ENCODE data around the gene PDZRN3. TPM values are rescaled to one million over a fixed set of nuclear protein-coding genes. Genes with fewer than 3 reads are reported as not detected.

The PDZRN3 gene
- total and polyA plus RNA-seq, 2 of the 13 experiments (the other 11 are each of a cell fraction or from before 2014, with no cell fraction given): not detected

DNA sequence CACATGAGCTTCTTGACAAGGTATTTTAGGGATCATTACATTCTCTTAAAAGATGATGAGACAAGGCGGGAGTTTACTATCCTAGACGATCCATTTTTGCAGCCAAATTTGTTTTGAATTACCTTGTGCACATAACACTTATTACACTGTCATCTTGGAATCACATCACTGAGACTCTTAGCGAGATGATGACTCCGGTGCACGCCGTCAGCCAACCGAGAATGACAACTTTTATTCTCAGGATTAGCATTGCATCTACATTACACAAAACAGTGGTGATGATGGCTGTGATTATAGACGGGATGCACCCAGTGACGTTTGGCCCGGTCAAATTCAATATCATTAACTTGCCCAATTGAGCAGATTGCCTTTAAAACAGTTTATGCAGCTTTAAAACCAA lies 216.1 kb downstream of the PDZRN3 start:
- no TSS peak for BruUV-seq (replicated peaks)
- Histone ChIP-seq H4K20me1 (ENCODE audit: insufficient read depth, low read length) (no peaks in the 10 kb centered on the region), H3K36me3 (replicated peaks in 1 of 2; ENCODE audit: control insufficient read depth in 1 of 2, insufficient read depth in 2 of 2, low read length in 2 of 2) (no peaks in the 10 kb centered on the region), H3K4me3 (replicated peaks in 1 of 3; ENCODE audit: insufficient read depth in 1 of 3, low read depth in 2 of 3, low read length in 3 of 3) (no peak overlapping the region), H3K9ac (ENCODE audit: insufficient read depth, low read depth, low read length) (no peak overlapping the region), H3K27ac (ENCODE audit: extremely low read length, insufficient read depth, low read length) (no peak overlapping the region), H3K9me3 (ENCODE audit: low read length) (no peaks in the 10 kb centered on the region), H2AFZ (ENCODE audit: low read length) (no peak overlapping the region), H3K27me3 (ENCODE audit: control insufficient read depth in 1 of 2, insufficient read depth in 2 of 2, low read length in 2 of 2) (no peaks in the 10 kb centered on the region), H3K4me1 (ENCODE audit: insufficient read depth, low read length) (no peaks in the 10 kb centered on the region), H3K79me2 (ENCODE audit: insufficient read depth, low read length) (no peaks in the 10 kb centered on the region), H3K4me2 (ENCODE audit: low read depth, low read length) (no peak overlapping the region)
- FAIRE-seq (no peak), ATAC-seq (no peak), DNase-seq (ENCODE audit: low spot score) (no peak)
- 62% methylated on average over 10 of the region's 10 CpGs for WGBS (ENCODE audit: low lambda C conversion rate)
- intact Hi-C loops (cut with micrococcal nuclease; ENCODE audit: unreplicated experiment): no loop called here
- ChIA-PET POLR2A (no interaction called here), CTCF (ENCODE audit: low intra/inter-chr PET ratio, low total read pairs) (no interaction called here)
- in situ Hi-C loops (cut with HindIII; ENCODE audit: extremely low pct_ligation_motif_present, low pct_unique_long_range_greater_than_20kb): no loop called here
- TF ChIP-seq, protein P1, sequence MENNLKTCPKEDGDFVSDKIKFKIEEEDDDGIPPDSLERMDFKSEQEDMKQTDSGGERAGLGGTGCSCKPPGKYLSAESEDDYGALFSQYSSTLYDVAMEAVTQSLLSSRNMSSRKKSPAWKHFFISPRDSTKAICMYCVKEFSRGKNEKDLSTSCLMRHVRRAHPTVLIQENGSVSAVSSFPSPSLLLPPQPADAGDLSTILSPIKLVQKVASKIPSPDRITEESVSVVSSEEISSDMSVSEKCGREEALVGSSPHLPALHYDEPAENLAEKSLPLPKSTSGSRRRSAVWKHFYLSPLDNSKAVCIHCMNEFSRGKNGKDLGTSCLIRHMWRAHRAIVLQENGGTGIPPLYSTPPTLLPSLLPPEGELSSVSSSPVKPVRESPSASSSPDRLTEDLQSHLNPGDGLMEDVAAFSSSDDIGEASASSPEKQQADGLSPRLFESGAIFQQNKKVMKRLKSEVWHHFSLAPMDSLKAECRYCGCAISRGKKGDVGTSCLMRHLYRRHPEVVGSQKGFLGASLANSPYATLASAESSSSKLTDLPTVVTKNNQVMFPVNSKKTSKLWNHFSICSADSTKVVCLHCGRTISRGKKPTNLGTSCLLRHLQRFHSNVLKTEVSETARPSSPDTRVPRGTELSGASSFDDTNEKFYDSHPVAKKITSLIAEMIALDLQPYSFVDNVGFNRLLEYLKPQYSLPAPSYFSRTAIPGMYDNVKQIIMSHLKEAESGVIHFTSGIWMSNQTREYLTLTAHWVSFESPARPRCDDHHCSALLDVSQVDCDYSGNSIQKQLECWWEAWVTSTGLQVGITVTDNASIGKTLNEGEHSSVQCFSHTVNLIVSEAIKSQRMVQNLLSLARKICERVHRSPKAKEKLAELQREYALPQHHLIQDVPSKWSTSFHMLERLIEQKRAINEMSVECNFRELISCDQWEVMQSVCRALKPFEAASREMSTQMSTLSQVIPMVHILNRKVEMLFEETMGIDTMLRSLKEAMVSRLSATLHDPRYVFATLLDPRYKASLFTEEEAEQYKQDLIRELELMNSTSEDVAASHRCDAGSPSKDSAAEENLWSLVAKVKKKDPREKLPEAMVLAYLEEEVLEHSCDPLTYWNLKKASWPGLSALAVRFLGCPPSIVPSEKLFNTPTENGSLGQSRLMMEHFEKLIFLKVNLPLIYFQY (CRISPR knock-in tag; IDR thresholded peaks at IDR 0.05; ENCODE audit: borderline replicate concordance): no peak
- TF ChIP-seq ZNF251 (CRISPR knock-in tag; IDR thresholded peaks at IDR 0.05): no peak
- no peak for TF ChIP-seq ATM (IDR thresholded peaks at IDR 0.05; ENCODE audit: borderline replicate concordance)
- TF ChIP-seq, protein P2, sequence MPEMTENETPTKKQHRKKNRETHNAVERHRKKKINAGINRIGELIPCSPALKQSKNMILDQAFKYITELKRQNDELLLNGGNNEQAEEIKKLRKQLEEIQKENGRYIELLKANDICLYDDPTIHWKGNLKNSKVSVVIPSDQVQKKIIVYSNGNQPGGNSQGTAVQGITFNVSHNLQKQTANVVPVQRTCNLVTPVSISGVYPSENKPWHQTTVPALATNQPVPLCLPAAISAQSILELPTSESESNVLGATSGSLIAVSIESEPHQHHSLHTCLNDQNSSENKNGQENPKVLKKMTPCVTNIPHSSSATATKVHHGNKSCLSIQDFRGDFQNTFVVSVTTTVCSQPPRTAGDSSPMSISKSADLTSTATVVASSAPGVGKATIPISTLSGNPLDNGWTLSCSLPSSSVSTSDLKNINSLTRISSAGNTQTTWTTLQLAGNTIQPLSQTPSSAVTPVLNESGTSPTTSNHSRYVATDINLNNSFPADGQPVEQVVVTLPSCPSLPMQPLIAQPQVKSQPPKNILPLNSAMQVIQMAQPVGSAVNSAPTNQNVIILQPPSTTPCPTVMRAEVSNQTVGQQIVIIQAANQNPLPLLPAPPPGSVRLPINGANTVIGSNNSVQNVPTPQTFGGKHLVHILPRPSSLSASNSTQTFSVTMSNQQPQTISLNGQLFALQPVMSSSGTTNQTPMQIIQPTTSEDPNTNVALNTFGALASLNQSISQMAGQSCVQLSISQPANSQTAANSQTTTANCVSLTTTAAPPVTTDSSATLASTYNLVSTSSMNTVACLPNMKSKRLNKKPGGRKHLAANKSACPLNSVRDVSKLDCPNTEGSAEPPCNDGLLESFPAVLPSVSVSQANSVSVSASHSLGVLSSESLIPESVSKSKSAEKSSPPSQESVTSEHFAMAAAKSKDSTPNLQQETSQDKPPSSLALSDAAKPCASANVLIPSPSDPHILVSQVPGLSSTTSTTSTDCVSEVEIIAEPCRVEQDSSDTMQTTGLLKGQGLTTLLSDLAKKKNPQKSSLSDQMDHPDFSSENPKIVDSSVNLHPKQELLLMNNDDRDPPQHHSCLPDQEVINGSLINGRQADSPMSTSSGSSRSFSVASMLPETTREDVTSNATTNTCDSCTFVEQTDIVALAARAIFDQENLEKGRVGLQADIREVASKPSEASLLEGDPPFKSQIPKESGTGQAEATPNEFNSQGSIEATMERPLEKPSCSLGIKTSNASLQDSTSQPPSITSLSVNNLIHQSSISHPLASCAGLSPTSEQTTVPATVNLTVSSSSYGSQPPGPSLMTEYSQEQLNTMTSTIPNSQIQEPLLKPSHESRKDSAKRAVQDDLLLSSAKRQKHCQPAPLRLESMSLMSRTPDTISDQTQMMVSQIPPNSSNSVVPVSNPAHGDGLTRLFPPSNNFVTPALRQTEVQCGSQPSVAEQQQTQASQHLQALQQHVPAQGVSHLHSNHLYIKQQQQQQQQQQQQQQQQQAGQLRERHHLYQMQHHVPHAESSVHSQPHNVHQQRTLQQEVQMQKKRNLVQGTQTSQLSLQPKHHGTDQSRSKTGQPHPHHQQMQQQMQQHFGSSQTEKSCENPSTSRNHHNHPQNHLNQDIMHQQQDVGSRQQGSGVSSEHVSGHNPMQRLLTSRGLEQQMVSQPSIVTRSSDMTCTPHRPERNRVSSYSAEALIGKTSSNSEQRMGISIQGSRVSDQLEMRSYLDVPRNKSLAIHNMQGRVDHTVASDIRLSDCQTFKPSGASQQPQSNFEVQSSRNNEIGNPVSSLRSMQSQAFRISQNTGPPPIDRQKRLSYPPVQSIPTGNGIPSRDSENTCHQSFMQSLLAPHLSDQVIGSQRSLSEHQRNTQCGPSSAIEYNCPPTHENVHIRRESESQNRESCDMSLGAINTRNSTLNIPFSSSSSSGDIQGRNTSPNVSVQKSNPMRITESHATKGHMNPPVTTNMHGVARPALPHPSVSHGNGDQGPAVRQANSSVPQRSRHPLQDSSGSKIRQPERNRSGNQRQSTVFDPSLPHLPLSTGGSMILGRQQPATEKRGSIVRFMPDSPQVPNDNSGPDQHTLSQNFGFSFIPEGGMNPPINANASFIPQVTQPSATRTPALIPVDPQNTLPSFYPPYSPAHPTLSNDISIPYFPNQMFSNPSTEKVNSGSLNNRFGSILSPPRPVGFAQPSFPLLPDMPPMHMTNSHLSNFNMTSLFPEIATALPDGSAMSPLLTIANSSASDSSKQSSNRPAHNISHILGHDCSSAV (CRISPR knock-in tag; IDR thresholded peaks at IDR 0.05; ENCODE audit: borderline replicate concordance): no peak
- TF ChIP-seq PHF20 (CRISPR knock-in tag; IDR thresholded peaks at IDR 0.05): no peak
- TF ChIP-seq PRPF4 (IDR thresholded peaks at IDR 0.05; ENCODE audit: low read depth, low read length, poor library complexity, severe bottlenecking): no peak
- TF ChIP-seq ZNF790 (CRISPR knock-in tag; IDR thresholded peaks at IDR 0.05; ENCODE audit: borderline replicate concordance): no peak
- TF ChIP-seq, protein P3, sequence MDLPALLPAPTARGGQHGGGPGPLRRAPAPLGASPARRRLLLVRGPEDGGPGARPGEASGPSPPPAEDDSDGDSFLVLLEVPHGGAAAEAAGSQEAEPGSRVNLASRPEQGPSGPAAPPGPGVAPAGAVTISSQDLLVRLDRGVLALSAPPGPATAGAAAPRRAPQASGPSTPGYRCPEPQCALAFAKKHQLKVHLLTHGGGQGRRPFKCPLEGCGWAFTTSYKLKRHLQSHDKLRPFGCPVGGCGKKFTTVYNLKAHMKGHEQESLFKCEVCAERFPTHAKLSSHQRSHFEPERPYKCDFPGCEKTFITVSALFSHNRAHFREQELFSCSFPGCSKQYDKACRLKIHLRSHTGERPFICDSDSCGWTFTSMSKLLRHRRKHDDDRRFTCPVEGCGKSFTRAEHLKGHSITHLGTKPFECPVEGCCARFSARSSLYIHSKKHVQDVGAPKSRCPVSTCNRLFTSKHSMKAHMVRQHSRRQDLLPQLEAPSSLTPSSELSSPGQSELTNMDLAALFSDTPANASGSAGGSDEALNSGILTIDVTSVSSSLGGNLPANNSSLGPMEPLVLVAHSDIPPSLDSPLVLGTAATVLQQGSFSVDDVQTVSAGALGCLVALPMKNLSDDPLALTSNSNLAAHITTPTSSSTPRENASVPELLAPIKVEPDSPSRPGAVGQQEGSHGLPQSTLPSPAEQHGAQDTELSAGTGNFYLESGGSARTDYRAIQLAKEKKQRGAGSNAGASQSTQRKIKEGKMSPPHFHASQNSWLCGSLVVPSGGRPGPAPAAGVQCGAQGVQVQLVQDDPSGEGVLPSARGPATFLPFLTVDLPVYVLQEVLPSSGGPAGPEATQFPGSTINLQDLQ (CRISPR knock-in tag; IDR thresholded peaks at IDR 0.05): no peak
- TF ChIP-seq RAD51 (IDR thresholded peaks at IDR 0.05; ENCODE audit: borderline replicate concordance): no peak
- TF ChIP-seq MTF1 (CRISPR knock-in tag; IDR thresholded peaks at IDR 0.05): no peak

All from HepG2 (cell line).